Stimulated activated CD8-positive, alpha-beta memory T cell treated with anti-CD3 and anti-CD28 coated beads, Interleukin-12 subunit alpha, Interleukin-12 subunit beta, amount 100 ng/mL, for 24 hours (primary cell): Measurements from ENCODE around the gene SPDEF.

Experiments
- DNase-seq: peaks from one replicate; pipeline ENCODE4 v3.0.0-alpha.2; 2020; ENCODE audit errors: extremely low read depth

Gene SPDEF

DNA sequence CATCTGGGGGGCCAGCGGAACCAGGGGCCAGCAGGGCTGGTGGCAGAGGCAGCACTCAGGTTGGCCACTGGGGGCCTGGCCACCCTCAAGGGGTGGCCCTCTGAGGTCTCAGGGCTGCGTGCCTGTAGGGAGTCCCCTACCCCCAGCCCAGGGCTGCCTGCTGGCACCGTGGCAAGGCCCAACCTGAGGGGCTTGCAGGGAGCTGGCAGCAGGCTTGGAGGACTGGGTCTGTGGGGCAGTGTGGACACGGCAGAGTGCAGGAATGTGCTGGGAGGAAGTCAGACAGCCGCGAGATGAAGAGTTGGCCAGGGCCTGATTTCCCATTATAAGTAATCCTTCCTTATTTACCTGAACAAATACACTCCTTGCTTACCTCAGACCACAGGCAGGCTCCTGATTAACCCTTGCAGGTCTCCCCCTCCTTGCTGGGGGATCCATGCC, at the start of gene SPDEF:
SPDEF (minus strand) TSS at position 299 of the 441 bp plus-strand sequence. CDS start 11,874 bp downstream, outside the sequence.
- no peak for DNase-seq

DNA sequence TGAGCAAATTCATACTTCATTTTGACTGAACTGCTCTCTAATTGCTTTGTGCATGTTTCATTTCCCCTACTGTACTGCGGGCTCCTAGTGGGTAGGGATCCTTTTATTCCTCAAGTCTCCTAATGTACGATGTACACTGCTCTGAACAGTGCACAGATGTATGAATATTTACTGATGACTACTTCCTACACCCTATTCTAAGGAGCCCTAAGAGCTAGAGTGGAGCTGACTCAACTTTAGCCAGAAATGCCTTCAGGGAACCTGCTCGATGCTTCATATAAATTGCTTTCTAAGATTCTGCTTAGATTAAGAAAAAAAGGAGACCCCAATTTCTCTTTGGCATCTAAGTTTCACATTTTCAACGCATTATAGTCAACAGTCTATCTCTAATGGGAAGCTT, 47.6 kb upstream of the SPDEF start:
- no peak for DNase-seq

DNA sequence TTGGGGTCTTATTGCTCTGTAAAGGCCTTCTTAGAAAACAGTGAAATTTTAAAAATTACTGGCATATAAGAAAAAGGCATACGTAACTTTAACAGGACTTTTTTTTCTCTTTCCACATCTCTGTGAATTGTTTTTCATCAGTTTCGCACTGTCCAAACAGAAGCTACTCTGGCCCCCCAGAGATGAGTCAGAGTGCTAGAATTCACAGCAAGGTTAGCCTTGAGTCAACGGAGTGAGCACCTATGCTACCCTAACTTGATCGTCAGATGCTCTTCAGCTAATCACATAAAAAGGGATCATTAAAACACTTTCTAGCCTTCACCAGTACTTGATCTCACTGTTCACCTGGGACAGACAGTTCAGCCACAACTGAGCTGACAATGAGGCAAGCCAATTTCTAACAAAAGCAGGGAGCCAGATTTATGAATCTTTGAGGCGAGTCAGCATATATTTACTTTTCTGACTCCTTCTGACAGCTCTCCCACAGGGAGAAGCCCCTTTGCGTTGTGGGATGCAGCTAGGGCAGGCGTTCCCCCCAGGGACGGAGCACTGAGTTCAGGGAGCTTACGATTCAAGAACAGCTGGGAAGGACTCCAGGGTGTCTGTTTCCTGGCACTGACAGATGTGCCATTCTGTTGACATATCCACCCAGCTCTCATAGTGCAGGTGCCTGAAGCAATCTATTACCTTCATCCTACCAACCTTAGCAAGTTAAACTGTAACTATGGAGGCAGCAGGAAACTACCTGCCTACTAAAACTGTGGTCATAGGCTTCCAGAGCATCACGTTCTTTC, 46.4 kb upstream of the SPDEF start:
- DNase-seq: no peak

DNA sequence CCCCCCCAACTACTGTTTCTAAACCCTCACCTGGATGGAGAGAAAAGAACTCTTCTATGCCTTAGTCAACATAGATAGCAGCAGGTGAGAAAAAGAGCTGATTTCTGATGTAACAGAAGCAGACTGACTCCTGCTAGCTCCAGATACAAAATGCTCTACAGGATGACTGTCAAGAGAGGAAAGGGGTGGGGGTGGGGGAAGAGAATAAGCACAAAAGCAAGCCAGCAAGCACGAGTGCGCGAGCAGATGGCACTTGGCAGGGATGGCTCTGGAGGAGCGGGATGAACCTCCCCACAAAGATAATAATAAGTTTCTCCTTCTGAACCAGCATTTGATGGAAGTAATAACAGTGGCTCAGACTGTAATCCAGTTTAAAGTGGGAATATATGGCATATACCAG, 45.6 kb upstream of the SPDEF start:
- DNase-seq: no peak

DNA sequence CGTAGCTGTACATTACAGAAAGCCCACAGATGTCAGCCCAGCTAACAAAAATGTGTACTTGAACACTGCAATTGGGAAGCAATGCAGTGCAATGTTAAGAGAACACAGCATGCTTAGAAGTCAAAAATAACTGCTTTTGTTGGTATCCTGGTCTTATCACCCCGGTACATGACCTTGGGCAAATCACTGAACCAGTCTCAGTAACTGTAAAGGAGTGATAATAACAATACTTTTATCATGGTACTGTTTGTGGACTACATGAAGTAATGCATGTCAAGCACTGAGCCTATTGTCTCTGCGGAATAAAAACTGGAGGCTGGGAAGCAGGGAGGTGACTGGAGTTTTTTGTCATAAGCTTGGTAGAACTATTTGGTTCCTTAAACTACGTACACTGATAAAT, 44.7 kb upstream of the SPDEF start:
- no peak for DNase-seq

DNA sequence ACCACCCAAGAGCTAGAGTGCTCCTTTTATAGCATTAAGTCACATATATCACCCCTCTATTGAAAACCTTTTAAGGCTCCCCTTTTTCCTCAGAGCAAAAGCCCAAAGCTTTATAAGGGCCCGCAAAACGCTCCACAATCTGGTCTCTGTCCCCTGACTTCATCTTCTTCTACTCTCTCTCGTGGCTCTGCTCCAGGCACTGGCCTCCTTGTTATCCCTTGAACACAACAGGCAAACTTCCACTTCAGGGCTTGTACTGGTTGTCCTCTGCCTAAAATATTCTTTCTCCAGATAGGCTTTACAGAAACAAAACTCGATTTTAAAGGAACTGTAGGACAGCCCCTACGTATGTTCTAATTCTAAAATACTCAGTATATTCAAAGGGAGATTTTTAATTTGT, 44.0 kb upstream of the SPDEF start:
- no peak for DNase-seq

DNA sequence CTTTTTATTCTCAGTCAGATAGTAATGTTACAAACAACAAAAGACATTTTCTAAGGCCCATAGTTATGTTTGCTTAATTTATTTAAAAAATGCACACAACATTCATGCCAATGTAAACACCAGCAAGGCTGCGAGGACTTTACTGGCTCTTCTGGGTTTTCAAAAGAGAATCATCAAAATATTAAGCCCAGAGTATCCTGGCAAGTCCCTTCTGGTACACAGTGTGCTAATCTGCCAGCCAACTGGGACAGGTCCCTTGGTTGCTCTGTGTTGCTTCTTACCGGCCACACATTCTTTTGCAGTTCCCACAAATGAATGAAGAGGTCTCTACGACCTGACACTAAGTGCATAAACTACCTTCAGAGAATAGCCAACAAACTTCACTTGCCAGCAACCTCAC, 42.6 kb upstream of the SPDEF start:
- no peak for DNase-seq

DNA sequence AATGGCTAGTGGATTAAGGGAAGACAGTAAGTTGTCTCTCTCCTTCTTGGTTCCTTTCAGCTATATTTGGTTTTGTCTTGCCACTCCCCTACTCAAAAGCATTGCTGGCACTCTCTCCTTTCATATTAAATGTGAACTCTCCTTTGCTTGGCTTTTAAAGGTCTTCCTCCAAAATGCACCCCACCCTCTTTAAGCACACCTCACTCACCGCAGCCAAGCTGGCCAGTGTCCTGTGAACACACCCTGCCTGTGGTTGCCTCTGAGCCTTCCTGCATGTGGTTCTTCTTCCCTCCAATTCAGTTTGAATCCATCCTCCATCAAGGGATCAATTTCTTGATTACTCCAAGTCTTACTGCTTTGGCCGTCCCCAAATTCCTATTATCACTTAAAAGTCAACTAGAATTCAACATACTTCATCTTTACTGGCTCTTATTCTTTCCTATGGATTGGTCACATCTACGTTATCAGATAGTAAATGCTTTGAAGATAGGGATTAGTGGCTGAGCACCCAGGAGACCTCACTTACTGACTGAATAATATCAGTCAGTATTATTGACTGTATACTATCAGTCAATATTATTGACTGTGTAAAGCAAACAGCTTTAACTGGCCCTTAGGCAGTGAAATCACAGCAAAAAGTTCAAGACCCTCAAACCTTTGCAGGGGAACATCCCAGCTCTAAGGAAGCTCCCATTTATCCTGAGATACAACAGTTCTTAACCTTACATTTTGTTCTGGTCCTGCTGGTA, 41.6 kb upstream of the SPDEF start:
- DNase-seq: no peak

DNA sequence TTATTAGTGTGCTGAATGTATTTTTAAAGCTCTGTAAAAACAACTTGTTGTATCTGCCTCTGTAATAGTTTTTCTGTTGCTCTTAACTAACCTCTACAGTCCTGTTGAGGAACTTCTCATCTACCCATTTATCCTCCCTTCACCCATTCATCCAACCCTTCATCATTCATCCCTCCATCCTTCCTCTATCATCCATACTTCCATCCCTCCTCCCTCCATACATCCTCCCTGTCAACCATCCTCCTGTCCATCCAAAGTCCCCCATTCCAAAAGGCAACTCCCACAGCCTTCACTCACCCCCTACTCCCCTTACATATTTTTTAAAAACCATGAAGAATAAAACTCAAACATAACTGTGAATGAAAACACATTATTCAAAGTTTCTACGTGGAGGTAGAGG, 40.7 kb upstream of the SPDEF start:
- DNase-seq: no peak

DNA sequence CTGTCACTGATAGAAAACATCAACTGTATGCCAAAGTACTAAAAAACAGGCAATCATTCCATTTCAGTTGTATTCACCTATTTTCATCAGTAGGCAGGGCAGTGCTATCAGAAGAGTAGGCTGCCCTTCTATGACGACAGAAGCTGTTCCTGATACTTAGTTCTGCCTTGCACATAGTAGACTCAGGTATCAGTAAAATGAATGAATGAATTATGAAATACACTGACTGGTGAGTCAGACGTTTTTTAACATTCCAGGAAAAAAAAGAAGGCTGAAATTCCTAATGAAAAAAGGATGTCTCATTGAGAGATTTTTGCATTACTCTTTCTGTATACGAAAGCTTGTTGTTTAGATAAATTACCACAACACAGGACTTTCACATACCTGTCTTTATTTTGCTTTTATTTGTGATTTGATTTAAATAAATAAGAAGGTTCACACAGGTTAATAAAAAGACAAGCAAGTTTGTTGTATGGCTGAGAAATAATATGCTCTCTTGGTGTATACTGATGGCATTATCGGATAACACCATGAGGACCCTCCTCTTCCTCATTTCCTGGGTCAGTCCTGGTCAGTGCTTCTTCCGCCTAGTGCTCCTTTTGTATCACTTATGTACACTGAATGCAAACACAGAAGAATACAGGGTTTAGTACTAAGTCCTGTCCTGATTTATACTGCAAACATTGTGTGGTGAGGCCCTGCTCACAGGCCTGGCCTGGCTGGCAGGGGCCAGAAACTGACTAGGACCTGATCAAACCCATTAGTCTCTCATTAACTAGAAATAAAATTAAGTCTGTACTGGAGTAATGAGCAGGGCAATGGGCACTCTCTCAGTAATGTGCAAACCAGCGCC, 39.4 kb upstream of the SPDEF start:
- no peak for DNase-seq

DNA sequence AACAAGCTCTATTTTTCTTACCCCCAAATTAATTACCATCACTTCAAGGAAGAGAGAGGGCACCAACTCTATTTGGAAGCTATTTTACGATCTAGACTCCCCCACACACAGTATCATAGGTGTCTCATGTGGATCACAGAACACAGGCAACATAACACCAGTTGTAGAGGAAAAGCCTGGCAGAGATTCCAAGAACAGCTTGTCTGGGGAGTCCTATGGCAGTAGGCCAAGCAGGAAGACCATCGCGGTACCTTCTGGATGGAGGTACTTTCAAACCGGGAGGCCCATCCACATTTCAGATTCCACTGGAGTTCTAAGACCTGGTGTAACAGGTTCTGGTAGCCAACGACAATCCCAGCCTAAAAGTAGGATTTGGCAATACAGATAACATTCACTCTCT, 37.6 kb upstream of the SPDEF start:
- no peak for DNase-seq

DNA sequence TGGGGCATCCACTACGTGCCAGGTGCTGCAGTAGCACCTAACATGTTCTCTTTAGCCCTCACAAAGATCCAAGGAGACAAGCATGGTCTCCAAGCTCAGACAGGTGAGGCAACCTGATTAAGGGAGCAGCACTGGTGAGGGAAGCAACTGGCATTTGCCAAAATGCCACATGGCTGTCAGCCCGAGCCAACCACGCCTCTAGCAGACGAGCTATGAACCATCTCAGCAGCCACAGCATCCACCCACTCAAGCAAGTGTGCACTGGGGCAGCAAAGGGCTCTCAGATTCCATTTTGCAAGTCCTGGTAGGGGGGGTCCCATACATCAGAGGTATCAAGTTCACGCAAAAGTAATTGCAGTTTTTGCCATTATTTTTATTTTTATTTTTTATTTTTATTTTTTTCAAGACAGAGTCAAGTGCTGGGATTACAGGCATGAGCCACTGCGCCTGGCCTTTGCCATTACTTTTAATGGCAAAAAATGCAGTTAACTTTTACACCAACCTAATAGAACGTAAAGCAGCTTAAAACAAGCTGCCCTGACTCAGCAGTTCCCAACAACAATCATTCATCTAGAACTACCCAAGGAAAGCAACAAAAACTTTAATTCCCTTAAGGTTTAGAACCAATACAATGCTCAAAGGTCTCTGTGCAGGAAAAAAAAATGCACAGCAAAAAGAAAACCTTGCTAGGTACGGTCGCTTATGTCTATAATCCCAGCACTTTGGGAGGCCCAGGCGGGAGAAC, 36.3 kb upstream of the SPDEF start:
- DNase-seq: no peak

DNA sequence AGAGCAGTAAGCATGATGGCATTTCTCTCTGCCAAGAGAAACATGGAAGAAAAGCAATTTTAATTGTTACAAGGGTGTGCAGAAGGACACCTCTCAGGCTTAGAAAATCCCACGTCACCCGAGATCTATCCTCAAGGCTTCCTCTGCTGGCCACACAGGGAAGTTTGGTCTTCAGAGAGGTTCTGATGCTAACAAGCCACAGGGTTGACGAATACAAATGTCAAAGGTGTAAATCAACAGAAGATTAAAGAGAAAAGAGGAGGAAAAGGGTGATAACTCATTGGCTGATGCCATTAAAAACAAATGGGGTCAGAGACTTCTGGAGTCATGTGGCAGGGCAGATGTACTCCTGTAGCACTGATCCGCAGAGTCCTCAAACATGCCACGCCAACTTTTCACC, 33.6 kb upstream of the SPDEF start:
- DNase-seq: no peak

DNA sequence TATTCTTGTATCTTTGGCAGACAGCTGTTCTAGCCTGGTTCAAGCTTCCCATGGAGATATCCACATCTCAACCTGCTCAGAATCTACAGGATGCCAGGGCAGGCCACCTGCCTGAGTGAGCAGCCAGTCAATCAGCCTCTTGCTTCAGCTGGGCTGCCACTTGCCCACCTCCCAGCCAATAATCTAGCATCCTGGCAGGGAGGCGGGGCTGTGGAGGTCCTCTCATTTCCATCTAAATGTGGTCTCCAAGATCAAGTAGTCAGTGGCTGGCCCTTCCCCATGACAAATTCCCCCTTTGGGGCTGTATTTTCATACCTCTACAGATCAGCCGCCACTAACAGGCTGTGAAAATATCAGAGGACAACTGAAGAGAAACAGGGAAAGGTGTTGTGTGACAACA, 33.0 kb upstream of the SPDEF start:
- DNase-seq: no peak

DNA sequence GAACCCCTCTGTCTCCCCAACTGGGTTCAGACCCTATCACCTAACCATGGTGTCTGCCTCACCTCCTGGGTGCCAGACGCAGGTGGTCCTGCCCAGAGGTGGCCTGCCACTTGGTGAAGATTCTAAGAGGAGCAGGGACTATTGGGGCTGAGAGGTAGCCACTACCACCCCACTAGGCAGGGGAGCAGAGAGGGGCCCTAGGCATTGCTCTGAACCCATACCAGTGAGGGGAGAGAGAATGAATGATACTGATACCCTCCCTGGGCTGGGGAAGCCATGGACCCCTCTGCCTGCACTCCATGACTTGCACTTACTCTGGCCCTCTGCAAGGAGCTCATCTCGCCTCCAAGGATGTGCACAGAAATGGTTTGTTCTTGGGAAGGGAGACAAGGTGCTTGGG, 31.7 kb upstream of the SPDEF start:
- DNase-seq: no peak

DNA sequence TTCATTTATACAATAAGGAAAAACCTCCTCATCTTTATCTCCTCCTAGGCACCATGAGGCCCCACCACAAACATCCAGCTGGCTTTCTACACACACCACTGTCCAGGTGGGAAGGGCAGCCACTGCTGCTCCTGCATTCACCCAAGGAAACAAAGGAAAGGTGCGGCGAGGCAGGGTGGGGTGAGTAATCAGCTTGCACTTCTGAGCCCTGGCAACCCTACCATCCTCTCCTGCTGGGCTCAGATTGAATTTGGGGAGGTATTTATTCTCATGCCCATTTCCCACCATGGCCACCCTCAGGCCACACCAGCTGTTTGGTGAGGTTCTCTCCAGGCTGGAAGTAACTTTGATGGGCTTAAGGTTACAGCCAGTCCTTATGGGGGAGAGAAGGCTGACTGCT, 31.2 kb upstream of the SPDEF start:
- no peak for DNase-seq

DNA sequence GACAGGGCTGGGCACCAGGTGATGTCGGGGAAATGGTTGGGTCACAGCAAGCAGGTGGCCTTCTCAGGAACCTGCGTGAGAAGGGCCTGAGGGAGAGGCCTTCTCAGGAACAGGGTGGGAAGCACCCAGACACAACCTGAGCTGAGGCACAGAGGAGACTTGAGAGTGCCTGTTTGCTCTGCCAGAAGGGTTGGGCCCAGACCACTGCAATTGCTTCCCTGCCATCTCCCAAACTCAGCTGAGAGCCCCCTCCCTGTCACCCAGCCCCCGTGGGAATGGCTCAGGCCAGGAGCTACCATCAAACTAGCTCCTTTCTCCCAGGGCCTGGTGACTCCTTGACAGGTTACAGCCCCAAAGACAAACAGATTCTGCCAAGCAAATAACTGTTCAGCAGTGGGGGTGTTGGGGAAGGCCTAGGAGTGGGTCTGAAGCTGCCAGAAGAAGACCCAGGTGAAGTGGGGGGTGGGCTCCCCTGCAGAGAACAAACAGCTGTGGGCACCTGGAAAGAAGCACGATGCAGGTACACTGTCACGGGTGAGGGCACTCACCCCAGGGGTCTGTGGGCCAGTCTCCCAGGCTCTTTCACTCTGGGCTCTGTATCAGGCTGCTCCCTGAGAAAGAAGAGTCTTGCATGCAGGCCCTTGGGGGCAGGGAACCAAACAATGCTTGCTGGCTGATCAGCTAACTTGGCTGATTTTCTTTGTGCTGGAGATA, 30.4 kb upstream of the SPDEF start:
- DNase-seq: no peak

DNA sequence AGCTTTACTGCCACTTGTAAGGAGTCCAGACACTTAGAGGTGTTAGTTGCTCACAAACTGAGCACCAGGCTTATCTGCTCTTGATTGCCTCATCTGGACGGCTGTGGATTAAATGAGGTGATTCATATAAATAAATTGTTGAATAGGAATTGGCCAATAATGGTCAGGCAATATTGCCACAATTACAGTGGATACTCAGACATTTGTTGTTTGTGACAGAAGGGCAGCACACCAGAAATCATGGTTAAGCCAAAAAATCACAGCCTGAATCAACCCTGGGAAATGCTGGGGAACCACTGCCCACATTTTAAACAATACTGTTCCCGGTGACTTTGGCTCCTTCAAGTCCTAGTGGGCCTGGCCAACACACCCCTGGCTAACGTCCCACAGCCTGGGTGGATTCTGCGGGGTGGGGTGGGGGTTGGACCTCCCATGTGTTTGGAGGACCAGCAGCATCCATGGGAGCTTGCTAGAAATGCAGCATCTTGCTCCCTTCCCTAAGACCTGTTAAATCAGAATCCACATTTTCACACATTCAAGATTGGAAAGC, 29.5 kb upstream of the SPDEF start:
- DNase-seq: no peak

DNA sequence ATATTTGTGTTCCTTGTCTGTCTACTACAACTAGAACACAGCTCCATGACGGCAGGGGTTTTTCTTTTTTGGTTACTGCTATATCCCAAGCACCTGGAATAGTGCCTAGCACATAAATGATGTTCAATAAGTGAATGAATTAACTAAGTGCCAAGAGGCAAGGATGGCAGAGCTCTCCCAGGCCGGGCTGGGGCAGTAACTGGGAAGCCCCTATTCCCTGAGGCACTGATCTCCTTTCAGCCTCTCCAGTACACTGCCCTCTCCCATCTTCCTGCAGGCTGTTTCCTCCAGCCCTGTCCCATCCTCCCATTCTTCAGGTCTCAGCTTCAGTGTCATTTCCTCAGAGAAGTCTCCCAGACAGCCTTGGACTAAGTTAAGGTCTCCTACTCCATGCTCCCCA, 29.0 kb upstream of the SPDEF start:
- DNase-seq: no peak

DNA sequence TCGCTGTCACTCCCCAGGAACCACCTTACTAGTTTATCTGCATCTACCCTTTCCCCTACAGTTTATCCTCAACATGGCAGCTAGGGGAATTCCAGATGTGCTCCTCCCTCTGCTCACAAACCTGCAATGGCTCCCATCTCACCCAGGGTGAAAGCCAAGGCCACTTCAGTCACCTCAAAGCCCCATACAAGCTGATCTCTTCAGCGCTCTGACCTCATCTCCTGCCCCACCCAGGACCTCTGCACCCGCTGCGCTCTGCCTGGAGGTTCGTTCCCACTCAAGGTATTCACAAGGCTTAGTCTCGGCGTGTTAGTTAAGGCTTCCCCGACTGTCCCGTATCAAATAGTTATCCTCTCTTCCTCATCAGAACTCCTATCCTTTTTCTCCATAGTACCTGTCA, 28.6 kb upstream of the SPDEF start:
- no peak for DNase-seq
